HG02763 (cell line): ENCODE measurements around the gene FERMT3.

Source experiments
- ATAC-seq: cut with Tn5 transposase; IDR thresholded peaks from one replicate; pipeline ENCODE4 v1.9.1; 2021; ENCODE audit warnings: mild to moderate bottlenecking, moderate library complexity; ENCODE audit not compliant: unreplicated experiment

The FERMT3 gene

DNA sequence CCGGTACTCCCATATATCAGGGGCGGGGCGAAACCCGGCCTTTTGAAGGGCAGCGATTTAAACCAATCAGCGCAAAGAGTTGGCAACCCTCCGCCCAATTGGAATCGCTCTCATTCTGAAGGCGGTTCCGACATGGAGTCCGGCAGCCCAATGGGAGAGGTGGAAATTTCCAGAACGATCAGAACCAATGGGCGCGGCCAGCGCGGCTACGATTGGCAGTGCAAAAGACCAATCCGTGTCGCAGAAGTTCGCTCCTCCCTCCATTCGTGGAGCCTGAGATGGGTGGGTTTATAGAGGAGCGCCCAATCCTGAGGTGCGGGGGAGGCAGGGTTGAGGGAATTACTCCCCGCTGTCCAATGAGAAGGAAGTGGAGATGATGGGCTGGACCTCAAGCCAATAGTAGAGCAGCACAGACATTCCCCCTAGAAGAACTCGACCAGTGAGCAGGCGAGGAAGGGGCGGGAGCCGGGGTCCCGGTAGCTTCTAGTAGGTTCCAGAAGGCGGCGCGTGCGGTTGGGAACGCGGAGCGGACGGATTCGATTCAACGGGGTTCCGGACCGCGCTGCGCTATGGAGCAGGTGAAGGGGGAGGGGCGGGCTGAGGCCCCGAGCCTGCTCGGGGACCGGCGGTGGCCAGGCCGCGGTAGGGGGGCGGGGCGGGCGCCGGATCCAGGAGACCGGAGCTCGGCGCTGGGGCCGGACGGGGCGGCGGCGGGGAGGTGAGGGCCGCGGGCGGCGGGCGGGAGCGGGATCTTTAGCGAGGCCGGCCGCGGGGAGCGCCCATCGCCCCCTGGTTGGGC is 20.6 kb upstream of the FERMT3 start, which contains the start of gene STIP1:
Gene STIP1, plus strand, starts transcription at position 479 of the 799 bp plus-strand sequence. Its CDS starts 91 bp downstream, at position 570.
- ATAC-seq: peak; percentile 88

DNA sequence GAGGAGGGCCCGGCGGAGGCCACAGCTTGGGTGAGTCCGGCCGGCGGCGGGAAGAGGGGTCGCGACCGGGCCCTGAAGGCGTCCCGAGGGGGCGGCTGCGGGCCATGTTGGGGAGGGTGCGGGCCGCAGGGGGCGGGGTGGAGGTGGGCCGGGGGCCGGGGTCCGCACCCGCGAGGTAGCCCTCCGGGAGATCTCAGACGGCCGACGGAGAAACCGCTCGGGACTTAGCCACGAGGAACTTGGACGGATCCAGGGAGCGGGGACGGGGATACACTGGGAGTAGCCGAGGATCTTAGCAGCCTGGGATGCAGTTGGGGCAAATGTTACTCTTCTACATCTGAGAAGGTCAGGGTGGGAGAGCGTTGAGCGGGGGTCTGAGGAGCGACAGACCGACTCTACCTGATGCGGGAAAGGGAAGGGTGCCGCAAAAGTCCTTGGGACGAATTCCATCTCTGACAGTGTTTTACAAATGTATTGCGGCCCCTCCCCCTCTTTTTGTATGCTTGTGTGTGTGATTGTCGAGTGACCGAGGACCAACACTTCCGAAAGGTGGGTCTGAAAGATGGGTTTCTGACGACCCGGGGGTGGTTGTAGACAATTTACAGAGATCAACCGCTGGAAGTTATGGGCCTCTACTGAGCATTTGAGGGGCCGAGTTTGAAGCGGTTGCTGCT is 19.9 kb upstream of the FERMT3 start:
- peak; percentile 3 for ATAC-seq

DNA sequence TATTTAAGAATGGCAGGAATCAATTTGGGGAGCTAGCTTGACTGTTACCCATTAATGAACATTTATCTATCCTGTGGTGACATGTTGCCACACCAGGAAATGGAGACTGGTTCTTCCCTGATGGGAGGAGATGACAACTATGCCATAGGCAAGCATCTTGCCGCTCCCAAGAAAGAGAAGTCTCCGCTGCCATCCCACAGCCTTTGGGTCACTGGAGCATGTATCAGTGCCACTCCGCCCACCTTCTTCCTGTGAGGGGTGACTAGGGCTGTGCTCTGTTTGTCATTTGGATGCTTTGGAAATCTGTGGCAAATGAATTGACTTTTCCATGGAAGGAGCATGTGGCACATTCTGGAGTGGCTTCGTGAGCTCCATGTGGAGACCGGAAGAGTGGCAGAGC is 14.1 kb upstream of the FERMT3 start:
- ATAC-seq: no peak

DNA sequence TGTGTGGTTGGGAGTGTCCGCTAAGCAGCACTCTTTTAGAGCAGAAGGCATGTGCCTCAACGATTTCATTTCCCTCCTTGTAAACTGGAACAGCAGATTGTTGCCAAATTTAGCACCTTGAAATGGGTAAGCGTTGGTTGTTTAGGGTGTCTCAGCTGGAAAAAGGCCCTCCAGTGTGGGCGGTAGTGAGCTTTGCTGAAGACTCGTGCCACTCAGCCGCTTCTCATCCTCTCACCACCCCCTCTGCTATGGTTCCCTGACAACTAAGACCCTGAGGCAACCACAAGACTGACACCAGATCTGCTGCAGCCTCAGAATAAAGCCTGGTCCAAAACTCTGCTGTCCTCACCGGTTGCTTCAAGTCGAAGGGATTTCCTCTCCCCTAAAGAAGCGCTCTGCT is 9.9 kb upstream of the FERMT3 start:
- ATAC-seq: no peak

DNA sequence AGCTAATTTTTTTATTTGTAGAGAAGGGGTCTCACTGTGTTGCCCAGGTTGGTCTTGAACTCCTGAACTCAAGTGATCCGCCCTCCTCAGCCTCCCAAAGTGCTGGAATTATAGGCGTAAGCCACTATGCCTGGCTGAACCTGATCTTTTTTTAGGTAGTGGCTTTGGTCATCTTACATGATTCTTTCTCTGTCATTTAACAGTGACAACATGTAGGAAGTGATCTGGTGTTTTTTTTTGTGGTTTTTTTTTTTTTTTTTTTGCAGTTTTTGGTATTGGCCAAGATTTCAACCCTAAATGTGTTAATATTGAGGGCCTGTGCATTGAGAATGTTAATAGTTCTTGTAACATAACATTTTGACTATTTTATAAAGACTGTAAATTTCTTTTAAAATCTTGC is 8.0 kb upstream of the FERMT3 start:
- ATAC-seq: no peak

DNA sequence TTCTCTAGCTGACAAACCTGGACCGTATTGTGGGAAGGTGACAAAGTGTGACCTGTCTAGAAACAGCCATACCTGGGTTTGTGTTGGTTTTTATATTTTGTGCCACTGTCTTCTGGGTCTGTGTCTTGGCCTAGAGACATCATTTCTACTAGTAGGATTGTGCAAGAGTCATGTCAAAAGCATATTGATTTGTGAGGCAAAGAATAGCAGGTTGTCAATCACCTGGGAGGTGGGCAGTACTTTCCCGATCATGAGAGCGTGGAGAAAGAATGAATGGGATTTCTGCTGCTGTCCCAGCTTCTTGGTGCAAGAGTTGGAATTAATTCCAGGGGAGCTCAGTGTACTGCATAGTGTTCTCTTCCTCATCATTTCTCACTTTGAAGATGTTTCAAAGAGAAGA is 5.0 kb upstream of the FERMT3 start:
- no peak for ATAC-seq

DNA sequence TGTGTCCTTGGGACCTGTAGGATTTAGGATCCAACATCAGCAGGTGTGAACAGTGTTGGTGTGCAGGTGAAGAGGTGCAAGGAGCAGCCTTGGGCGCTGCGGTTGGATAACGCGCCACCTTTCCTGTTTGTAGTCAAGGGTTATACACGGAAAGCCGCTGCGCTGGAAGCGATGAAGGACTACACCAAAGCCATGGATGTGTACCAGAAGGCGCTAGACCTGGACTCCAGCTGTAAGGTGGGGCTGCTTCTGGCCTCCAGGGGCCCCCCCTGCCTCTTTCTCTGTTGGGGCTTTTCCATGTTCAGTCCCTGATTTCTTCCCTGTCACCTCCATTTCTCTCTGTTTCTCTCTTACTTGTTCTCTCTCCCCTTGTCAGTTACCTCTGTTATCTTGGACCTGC is 3.5 kb upstream of the FERMT3 start:
- ATAC-seq: no peak

DNA sequence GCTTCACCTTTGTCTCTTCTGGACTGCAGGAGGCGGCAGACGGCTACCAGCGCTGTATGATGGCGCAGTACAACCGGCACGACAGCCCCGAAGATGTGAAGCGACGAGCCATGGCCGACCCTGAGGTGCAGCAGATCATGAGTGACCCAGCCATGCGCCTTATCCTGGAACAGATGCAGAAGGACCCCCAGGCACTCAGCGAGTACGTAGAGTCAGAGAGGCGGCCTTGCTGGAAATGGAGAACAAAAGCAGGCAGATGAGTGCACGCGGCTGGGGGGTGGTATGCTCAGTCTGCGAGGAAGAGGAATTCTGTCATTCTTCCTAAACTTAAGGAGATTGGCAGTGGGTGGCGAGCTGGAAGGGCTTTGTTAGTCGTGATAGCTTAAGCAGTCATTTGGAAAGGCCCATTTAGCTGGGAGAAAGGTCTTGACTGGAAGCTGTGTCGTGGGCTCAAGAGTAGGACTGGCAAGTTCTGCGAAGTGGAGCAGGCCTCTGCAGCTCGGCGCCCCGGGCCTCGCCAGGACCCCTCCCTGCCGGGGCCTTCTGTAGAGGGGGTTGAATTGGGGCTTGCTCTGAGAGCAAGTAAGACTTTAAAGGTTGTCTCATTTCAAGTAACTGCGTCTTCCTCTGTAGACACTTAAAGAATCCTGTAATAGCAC is 3.0 kb upstream of the FERMT3 start:
- no peak for ATAC-seq

DNA sequence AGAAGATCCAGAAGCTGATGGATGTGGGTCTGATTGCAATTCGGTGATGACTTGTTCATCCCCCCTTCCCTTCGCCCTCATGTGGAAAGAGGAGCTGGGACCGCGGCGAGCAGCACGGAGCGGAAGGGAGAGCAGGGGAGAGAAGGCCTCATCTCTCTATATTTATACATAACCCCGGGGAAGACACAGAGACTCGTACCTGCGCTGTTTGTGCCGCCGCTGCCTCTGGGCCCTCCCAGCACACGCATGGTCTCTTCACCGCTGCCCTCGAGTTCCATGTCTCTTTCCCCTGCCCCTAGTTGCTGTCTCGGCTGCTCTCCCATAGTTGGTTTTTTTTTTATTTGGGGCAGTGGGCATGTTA is 2.5 kb upstream of the FERMT3 start:
- no peak for ATAC-seq

DNA sequence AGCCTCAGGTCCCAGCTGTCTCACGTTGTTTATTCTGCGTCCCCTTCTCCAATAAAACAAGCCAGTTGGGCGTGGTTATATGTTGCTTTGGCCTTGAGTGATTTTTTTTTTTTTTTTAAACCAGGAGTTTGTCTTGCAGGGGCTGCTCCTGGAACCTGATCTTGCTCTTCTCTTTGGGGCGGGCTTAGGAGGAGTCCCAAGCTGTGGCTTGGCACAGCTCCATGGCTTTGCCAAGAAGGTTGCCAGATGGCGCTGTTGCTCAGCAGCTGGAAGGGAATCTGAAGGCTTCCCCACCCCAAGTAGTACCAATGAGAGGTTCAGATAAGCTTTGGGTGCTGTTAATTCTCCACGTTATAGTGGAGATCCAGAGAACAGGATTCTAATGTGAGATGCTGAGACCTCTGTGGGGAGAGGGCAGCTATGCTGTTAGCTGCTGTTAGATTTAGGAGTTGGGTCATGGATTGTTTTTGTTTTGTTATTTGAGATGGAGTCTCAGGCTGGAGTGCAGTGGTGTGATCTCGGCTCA is 2.0 kb upstream of the FERMT3 start:
- no peak for ATAC-seq

DNA sequence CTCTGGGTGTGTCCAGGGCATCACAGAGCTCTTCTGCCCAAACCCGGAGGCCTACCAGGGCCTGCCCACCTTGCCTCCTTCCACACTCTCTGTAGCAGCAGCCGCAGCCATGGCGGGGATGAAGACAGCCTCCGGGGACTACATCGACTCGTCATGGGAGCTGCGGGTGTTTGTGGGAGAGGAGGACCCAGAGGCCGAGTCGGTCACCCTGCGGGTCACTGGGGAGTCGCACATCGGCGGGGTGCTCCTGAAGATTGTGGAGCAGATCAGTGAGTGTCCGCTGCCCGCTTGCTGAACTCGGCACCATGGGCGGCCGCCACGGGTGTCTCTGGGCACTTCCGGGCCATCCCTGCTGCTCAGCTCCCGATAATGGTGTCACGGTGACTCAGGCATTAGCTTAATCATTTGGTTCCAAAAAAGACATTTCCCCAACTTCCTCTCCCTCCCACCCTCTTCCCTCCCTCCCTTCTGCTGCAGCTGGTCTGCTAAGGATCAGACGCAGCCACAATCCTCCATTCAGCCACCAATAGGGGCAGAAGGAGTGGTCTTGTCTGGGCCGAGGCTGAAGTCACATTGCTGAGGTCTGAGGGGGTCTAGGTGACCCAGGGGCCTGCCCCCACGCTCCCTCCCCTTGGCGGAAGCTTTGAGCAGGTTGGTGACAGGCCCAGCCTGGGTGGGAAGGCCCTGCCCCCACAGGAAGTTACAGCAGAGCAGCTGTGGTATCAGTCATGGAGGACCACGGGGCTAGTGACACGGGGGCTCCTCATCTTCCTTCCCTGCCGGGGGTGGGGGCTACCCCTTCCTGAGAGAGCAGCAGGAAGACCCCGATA is 950 bp downstream of the FERMT3 start:
- peak; percentile 49 for ATAC-seq

DNA sequence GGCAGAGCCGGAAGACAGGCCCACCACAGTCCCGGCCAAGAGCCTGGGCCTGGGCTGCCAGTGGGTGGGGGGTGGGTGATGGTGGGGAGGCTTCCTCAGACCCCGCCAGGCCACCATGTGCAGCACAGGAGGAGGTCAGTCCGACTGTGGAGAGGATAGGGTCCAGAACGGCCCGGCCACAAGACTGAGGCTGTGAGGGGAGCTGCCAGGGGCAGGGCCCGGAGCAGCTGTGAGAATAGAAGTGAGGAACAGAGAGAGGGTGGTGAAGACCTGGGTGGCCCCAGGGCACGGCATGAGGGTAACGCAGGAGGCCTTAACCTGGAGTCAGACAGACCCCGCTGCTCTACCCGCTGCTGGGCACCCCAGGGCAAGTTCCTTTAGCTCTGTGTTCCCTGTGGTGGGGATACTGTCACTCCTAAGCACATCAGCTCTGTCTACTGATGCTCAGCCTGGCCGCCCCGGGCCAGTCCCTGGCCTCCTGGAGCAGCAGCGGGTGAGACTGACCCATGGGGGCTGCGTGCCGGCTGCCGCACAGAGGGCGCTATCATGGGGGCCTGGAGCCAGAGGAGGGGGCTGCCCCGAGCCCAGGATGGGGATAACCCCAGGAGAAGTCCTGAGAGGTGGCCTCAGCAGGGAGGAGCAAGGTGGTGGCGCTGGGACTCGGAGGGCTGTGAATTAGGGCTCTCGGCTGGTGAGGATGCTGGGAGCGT is 1.7 kb downstream of the FERMT3 start:
- no peak for ATAC-seq

DNA sequence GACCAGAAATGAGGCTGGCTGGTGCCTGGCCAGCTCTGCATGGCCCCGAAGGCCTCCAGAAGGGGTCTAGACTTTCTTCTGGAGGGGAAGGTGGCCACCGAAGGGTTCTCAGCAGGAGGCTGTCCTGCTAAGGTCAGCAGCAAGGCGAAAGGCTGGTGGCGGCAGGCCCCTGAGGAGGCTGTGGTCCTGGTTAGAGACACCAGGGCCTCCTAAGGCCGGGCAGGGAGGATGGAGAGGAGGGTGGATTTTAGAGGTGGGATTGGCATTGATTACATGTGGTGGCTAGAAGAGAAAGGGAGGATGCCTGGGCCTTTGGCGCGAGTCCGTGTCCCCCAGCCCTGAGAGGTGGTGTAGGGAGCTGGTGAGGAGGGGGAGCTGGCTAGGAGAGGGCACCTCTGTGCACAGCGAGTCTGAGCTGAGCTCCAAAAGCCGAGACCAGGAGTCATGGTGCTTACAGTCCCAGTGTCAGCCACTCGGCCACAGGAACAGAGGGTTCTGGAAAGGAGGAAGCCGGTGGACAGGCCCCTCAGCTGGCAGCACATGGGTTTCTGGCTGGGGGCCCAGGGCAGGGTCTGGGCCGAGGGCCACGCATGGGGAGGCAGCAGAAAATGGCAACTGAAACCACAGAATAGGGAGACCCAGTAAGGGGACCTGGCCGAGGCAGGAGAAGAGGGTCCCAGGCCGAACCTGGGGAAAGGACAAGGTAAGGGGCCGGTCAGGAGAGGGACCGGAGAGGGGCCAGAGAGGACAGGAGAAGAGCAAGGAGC is 2.5 kb downstream of the FERMT3 start:
- ATAC-seq: no peak

DNA sequence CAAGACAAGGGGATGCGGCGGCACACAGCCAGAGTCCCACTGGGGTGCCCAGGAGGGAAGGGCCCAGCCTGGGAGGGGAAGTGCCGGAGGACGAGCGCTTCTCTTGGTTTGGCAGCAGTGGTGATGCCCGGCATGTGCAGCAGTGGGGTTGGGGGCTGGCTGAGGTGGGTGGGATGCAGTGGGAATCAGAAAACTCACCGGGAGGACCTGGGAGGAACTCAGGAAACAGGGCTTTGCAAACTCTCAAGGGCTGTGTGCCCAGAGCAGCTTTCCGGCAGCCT is 3.0 kb downstream of the FERMT3 start:
- no peak for ATAC-seq

DNA sequence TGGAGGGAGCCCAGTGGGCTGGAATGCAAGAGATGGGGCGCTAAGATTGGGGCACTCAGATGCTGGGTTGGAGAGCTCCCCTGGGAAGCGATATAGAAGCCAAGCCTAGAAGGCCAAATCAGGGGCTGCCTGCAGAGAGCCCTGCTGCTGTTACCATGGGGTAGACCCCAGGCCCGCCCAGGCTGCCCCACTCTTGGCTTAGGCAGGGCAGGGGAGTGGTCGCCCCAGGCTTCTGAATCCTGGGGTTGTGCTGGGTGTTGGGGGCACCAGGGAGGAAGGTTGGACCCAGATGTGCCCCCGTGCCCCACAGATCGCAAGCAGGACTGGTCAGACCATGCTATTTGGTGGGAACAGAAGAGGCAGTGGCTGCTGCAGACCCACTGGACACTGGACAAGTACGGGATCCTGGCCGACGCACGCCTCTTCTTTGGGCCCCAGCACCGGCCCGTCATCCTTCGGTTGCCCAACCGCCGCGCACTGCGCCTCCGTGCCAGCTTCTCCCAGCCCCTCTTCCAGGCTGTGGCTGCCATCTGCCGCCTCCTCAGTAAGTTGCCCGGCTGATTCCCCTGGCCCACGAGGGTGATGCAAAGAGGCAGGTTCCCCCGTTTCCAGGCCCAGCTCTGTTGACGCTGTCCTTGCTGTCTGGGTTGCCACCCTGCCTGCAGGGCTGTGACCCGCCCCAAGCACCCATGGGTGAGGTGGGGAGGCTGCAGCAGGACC is 3.9 kb downstream of the FERMT3 start:
- ATAC-seq: no peak

DNA sequence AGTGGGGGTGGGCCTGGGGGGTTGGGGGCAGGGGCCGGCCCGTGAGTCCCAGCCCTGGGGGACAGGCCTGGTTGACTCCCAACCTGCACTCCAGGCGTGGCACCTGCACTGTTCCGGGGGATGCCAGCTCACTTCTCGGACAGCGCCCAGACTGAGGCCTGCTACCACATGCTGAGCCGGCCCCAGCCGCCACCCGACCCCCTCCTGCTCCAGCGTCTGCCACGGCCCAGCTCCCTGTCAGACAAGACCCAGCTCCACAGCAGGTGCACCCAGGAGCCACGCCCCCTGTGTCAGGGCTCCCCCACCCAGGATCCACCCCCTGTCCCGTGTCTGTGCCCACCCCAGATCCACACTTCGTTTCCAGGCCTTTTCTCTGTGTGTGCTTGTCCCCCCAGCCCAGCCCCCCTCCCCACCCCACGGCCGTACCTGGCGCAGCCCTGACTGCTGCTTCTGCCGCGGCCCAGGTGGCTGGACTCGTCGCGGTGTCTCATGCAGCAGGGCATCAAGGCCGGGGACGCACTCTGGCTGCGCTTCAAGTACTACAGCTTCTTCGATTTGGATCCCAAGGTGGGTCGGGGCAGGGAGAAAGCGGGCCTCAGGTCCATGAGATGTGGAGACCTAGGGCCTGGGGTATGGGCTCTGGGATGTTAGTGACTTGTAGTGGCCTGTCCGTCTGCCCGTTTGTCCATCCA is 4.8 kb downstream of the FERMT3 start:
- no peak for ATAC-seq

DNA sequence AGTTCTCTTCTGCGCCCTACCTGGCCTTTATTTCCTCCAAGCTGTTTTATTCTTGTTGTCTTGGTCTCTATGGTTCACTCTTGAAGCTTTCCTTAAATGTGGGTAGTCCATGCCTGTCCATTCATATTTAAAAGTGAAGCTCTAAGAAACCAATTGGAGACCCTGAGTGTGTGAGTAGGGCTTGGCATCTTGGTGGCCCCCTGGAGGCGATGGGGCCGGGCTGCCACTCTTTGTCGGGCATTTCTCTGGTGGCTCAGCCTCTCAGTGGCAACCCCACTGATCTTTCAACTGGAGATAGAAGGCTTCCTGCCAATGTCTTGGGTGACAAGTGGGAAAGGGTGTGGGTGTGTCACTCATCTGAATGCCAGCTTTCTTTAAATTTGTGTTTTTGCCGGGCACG is 10.4 kb downstream of the FERMT3 start:
- no peak for ATAC-seq

DNA sequence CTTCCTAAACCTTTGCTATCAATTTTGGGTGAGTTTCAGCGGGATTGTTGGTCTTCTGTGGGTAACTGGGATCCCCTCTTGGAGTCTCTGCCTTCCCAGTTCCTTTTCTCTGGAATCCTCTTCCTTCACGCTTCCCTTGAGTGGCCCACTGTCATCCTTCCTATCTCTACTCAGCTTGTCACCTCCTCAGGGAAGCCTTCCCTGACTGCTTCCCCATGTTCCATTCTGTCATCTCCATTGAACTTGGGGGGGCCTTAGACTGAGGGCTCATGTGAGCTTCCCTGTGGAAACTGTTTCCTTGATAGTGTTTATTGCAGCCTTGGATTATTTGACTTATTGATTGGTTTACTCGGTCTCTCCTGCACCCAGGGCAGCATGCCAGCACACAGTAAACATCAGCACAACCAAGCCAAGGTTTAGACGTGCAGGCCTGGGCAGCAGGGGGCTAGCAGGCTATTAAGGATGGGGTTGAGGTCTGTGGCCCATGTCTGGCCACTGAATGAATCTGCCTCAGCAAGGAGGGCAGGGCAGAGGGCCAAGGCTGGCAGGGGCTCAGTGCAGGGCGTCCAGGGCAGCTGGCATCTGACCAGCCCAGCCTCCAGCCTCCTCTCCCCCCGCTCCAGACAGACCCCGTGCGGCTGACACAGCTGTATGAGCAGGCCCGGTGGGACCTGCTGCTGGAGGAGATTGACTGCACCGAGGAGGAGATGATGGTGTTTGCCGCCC is 12.3 kb downstream of the FERMT3 start:
- no peak for ATAC-seq
